ENCODE results near the gene PSMC1.

DNA sequence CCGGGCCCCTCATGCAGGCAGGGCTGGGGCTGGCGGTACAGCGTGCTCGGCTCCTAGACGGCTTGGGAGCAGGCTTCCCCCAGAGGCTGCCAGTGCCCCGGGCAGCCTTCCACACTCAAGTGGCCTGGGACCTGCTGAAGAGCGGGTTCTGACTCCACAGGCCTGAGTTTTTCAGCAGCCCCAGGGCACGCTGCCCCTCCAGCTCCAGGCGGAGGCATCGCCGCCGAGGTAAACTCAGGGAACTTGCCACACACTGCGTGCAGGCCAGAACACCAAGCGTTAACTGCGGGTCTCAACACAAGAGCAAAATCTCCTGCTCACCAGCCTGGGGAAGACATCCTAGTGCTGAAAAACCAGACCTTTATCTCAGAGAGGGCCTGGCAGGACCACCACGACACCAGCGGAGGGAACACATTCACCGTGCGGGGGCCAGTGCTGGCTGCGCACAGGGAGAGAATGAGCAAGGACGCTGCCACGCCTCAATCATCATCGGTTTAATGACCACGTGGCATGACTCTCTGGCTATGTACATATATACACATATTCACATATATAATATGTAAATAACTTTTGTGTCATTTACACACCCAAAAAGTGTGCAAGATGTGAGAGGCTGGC is 21.3 kb downstream of the PSMC1 start:
- no peak for TF ChIP-seq RAD21 (IDR thresholded peaks at IDR 0.05; ENCODE audit: low read length)
- no peak for TF ChIP-seq ZBTB33 (IDR thresholded peaks at IDR 0.05; ENCODE audit: borderline replicate concordance, low read depth)
- TF ChIP-seq MAX (IDR thresholded peaks at IDR 0.05; ENCODE audit: low read depth): no peak
- TF ChIP-seq POLR2AphosphoS5 (IDR thresholded peaks at IDR 0.05; ENCODE audit: low read depth, low read length): no peak
- TF ChIP-seq NRF1 (IDR thresholded peaks at IDR 0.05; ENCODE audit: low read depth, low read length): no peak
- TF ChIP-seq GABPA (IDR thresholded peaks at IDR 0.05; ENCODE audit: low read depth): no peak
